ENCODE measurements around the gene ANGPTL2. TPM values are rescaled to one million over a fixed set of nuclear protein-coding genes. Genes with fewer than 3 reads are reported as not detected.

The ANGPTL2 gene
- total and polyA plus RNA-seq, 4 donors = 0.93 to 3.2 (median 1.9) TPM

DNA sequence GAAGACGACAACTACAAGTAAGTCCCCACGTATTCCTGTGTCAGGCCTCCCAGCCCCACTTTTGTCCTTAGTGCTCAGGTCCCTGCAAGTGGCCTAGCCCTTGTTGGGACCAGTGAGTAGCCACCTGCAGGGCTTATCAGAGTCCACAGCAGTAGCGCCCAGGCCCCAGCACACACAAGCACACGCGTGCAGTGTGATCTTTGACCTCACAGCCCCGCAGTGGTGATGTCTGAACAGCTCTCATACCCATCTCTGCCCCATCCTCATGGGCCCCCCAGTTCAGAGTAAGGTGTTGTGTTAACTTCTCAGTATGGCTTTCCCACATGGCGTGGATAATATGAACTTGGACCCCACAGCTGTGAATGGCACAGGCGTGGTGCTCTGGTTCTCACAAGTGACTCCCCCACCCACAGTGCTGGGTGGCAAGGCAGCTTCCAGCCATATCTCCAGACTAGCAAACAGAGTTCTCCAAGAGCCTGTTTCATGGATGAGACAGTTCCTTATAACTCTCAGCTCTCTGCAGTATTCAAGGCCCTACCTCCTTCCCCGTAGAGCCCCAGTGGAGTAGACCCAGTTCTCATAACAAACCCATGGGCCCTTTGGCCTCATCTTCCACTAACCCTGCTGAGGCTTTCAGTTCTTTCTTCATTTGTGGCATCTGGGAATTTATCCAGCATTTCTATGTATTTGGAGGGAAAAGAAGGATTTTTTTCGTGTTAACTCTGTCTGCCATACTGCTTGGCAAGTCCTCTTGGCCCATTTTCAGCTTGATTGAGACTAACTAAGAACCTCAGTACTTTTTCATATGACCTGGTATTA, 46.5 kb upstream of the ANGPTL2 start:
- Histone ChIP-seq H3K9ac (ENCODE audit: low read depth in 1 of 2, low read length in 2 of 2) (no peak overlapping the region), H3K36me3 (ENCODE audit: control insufficient read depth in 4 of 4, insufficient read depth in 3 of 4, low read depth in 1 of 4, low read length in 3 of 4) (no peaks in the 10 kb centered on the region), H3K4me1 (ENCODE audit: control insufficient read depth in 4 of 4, insufficient read depth in 4 of 4, low read length in 3 of 4) (no peaks in the 10 kb centered on the region), H3K4me3 (ENCODE audit: low read depth in 1 of 3, low read length in 3 of 3) (no peak overlapping the region), H3K27me3 (ENCODE audit: control insufficient read depth in 4 of 4, insufficient read depth in 4 of 4, low read length in 3 of 4) (no peaks in the 10 kb centered on the region), H3K27ac (ENCODE audit: low read depth in 1 of 2, low read length in 2 of 2) (no peak overlapping the region), H3K9me3 (ENCODE audit: control insufficient read depth in 4 of 4, low read length in 3 of 4) (no peaks in the 10 kb centered on the region)
- DNase-seq (ENCODE audit: low spot score) = no peak
- TF ChIP-seq YY1 (IDR thresholded peaks at IDR 0.05) = no peak
- TF ChIP-seq, protein P1, sequence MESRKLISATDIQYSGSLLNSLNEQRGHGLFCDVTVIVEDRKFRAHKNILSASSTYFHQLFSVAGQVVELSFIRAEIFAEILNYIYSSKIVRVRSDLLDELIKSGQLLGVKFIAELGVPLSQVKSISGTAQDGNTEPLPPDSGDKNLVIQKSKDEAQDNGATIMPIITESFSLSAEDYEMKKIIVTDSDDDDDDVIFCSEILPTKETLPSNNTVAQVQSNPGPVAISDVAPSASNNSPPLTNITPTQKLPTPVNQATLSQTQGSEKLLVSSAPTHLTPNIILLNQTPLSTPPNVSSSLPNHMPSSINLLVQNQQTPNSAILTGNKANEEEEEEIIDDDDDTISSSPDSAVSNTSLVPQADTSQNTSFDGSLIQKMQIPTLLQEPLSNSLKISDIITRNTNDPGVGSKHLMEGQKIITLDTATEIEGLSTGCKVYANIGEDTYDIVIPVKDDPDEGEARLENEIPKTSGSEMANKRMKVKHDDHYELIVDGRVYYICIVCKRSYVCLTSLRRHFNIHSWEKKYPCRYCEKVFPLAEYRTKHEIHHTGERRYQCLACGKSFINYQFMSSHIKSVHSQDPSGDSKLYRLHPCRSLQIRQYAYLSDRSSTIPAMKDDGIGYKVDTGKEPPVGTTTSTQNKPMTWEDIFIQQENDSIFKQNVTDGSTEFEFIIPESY (IDR thresholded peaks at IDR 0.05) = no peak
- TF ChIP-seq, protein P2, sequence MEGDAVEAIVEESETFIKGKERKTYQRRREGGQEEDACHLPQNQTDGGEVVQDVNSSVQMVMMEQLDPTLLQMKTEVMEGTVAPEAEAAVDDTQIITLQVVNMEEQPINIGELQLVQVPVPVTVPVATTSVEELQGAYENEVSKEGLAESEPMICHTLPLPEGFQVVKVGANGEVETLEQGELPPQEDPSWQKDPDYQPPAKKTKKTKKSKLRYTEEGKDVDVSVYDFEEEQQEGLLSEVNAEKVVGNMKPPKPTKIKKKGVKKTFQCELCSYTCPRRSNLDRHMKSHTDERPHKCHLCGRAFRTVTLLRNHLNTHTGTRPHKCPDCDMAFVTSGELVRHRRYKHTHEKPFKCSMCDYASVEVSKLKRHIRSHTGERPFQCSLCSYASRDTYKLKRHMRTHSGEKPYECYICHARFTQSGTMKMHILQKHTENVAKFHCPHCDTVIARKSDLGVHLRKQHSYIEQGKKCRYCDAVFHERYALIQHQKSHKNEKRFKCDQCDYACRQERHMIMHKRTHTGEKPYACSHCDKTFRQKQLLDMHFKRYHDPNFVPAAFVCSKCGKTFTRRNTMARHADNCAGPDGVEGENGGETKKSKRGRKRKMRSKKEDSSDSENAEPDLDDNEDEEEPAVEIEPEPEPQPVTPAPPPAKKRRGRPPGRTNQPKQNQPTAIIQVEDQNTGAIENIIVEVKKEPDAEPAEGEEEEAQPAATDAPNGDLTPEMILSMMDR (IDR thresholded peaks at IDR 0.05; ENCODE audit: low read depth, low read length, missing input control) = no peak
- no peak for TF ChIP-seq HNF4G (IDR thresholded peaks at IDR 0.05)
- TF ChIP-seq FOXA1 (IDR thresholded peaks at IDR 0.05) = no peak
- TF ChIP-seq HNF4A (conservative IDR thresholded peaks at IDR 0.05) = no peak
- TF ChIP-seq, protein P3, sequence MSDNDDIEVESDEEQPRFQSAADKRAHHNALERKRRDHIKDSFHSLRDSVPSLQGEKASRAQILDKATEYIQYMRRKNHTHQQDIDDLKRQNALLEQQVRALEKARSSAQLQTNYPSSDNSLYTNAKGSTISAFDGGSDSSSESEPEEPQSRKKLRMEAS (IDR thresholded peaks at IDR 0.05) = no peak
- no peak for TF ChIP-seq TAF1 (conservative IDR thresholded peaks at IDR 0.05)
- TF ChIP-seq, protein P4, sequence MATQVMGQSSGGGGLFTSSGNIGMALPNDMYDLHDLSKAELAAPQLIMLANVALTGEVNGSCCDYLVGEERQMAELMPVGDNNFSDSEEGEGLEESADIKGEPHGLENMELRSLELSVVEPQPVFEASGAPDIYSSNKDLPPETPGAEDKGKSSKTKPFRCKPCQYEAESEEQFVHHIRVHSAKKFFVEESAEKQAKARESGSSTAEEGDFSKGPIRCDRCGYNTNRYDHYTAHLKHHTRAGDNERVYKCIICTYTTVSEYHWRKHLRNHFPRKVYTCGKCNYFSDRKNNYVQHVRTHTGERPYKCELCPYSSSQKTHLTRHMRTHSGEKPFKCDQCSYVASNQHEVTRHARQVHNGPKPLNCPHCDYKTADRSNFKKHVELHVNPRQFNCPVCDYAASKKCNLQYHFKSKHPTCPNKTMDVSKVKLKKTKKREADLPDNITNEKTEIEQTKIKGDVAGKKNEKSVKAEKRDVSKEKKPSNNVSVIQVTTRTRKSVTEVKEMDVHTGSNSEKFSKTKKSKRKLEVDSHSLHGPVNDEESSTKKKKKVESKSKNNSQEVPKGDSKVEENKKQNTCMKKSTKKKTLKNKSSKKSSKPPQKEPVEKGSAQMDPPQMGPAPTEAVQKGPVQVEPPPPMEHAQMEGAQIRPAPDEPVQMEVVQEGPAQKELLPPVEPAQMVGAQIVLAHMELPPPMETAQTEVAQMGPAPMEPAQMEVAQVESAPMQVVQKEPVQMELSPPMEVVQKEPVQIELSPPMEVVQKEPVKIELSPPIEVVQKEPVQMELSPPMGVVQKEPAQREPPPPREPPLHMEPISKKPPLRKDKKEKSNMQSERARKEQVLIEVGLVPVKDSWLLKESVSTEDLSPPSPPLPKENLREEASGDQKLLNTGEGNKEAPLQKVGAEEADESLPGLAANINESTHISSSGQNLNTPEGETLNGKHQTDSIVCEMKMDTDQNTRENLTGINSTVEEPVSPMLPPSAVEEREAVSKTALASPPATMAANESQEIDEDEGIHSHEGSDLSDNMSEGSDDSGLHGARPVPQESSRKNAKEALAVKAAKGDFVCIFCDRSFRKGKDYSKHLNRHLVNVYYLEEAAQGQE (IDR thresholded peaks at IDR 0.05) = no peak
- no peak for TF ChIP-seq SP1 (IDR thresholded peaks at IDR 0.05)
- no peak for TF ChIP-seq NR2F2 (IDR thresholded peaks at IDR 0.05)
- TF ChIP-seq FOXA2 (IDR thresholded peaks at IDR 0.05) = no peak
- WGBS = 94% methylated on average over 10 of the region's 10 CpGs

DNA sequence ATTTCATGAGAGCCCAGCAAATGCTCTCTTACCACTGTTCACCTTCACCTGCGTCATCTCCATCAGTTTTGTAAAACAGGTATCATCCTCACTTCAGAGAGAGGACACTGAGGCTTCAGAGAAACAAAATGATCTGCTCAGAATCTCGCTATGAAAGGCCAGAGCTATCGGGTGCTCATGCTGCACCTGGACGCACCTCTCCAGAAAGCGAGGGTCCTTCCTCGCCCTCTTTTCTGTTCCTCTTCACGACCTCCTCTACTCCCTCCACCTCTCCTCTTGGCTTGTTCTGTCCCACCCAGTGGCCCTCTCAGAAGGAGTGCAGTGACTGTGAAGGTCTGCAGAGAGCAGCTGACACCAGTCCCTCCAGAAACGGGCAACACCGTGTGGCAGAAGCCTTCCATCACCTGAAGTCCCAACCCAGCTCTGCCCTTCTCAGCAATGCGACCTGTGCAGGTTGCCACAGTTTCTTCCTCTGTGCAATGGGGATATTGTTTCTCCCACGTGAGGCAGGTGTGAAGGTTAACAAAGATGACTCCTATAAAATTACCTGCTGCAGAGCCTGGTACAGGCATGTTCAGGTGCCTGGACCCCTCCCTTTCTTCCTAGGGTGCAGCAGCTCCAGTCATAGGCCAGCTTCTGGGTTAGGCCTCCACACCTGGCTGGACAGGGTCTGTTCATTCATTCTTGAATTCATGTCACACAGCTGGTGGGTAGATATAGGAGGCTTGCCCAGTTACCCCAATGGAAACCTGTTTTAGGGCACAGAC, 45.3 kb upstream of the ANGPTL2 start:
- H3K4me1 ChIP-seq (ENCODE audit: control insufficient read depth in 4 of 4, insufficient read depth in 4 of 4, low read length in 3 of 4) = no peaks in the 10 kb centered on the region
- no peaks in the 10 kb centered on the region for H3K9me3 ChIP-seq (ENCODE audit: control insufficient read depth in 4 of 4, low read length in 3 of 4)
- H3K9ac ChIP-seq (ENCODE audit: low read depth in 1 of 2, low read length in 2 of 2) = no peak overlapping the region
- no peaks in the 10 kb centered on the region for H3K27me3 ChIP-seq (ENCODE audit: control insufficient read depth in 4 of 4, insufficient read depth in 4 of 4, low read length in 3 of 4)
- no peak overlapping the region for H3K27ac ChIP-seq (ENCODE audit: low read depth in 1 of 2, low read length in 2 of 2)
- WGBS = 95% methylated on average over 11 of the region's 11 CpGs
- no peak overlapping the region for H3K4me3 ChIP-seq (ENCODE audit: low read depth in 1 of 3, low read length in 3 of 3)
- DNase-seq (ENCODE audit: low spot score) = no peak
- no peaks in the 10 kb centered on the region for H3K36me3 ChIP-seq (ENCODE audit: control insufficient read depth in 4 of 4, insufficient read depth in 3 of 4, low read depth in 1 of 4, low read length in 3 of 4)
- TF ChIP-seq, protein P5, sequence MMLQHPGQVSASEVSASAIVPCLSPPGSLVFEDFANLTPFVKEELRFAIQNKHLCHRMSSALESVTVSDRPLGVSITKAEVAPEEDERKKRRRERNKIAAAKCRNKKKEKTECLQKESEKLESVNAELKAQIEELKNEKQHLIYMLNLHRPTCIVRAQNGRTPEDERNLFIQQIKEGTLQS (IDR thresholded peaks at IDR 0.05) = no peak
- no peak for TF ChIP-seq NR2F2 (IDR thresholded peaks at IDR 0.05)
- TF ChIP-seq, protein P4 (IDR thresholded peaks at IDR 0.05) = no peak
- TF ChIP-seq, protein P1 (IDR thresholded peaks at IDR 0.05) = no peak
- no peak for TF ChIP-seq FOXA2 (IDR thresholded peaks at IDR 0.05)
